Fibroblast of lung (primary cell): Measurements from ENCODE around the gene FAM217A.

Experiments
- CTCF ChIP-seq, 2 donors: IDR thresholded peaks in 1 of 2; conservative IDR thresholded peaks in 1 of 2; 1 replicate in 1 of 2; 2 replicates in 1 of 2; pipeline ENCODE4 v1.5.1; 2011 to 2012; ENCODE audit warnings: low read length in 2 of 2, control low read depth in 1 of 2, inconsistent platforms in 1 of 2, low read depth in 1 of 2, mild to moderate bottlenecking in 1 of 2
- EZH2 ChIP-seq: IDR thresholded peaks from 2 replicates; pipeline ENCODE4 v1.5.1; 2012; ENCODE audit warnings: low read length, control low read depth, mild to moderate bottlenecking; ENCODE audit errors: missing control alignments

- TF ChIP-seq CTCF (conservative IDR thresholded peaks at IDR 0.05 in 1 of 2, IDR thresholded peaks at IDR 0.05 in 1 of 2; ENCODE audit: low read depth in 1 of 2, low read length in 2 of 2) = no peak
- no peak for TF ChIP-seq EZH2
These were observed 29.7 kb downstream of the FAM217A start for GRCh38 chr6:4049246-4049645.
